GM18951 (cell line): ENCODE measurements around the gene NF1.
"Not testable (repeated sequence)": the region's sequence is repeated elsewhere in the genome, so short reads cannot be mapped to it uniquely, and the experiment has no call there.

ENCODE experiments used
- POLR2A ChIP-seq: IDR thresholded peaks from 4 replicates; pipeline ENCODE4 v1.6.1; 2011; ENCODE audit warnings: mild to moderate bottlenecking; ENCODE audit not compliant: insufficient read length, insufficient read depth; ENCODE audit errors: extremely low read depth
- in situ Hi-C: fragments of 300-500 bp; cut with MboI; formaldehyde crosslinking; loops from one replicate; pipeline ENCODE4 v1.12.0; 2022; ENCODE audit warnings: low sequenced_read_pairs, mixed read lengths, inconsistent platforms; ENCODE audit not compliant: unreplicated experiment

The NF1 gene

GRCh38 chr17:31093866-31094599, 744 bp upstream of the NF1 start:
- in situ Hi-C loops: no loop called here
- TF ChIP-seq POLR2A: no peak

GRCh38 chr17:31095236-31096105, 694 bp downstream of the NF1 start:
- TF ChIP-seq POLR2A: no peak
- in situ Hi-C loops: no loop called here

GRCh38 chr17:31096106-31096436, 1.3 kb downstream of the NF1 start:
- in situ Hi-C loops: no loop called here
- TF ChIP-seq POLR2A: no peak

DNA sequence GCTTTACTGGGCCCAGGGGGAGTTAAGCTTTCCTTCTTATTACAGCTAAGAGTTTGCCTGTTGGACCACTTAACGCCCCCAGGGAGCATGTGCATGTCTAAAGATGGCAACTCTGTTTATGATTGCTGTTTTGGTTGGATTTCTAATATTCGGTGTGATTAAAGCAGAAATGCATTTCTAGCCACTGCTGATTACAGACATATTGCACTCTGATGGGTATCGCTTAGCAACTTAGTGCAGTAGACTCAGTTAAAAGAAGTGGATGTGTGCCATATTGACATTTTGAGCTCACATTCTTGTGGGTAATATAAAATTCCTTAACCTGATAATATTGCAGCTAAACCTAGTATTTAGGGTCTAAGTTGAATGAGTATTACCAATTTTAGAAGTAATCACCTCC, 4.2 kb downstream of the NF1 start:
- TF ChIP-seq POLR2A: no peak
- in situ Hi-C loops: no loop called here

DNA sequence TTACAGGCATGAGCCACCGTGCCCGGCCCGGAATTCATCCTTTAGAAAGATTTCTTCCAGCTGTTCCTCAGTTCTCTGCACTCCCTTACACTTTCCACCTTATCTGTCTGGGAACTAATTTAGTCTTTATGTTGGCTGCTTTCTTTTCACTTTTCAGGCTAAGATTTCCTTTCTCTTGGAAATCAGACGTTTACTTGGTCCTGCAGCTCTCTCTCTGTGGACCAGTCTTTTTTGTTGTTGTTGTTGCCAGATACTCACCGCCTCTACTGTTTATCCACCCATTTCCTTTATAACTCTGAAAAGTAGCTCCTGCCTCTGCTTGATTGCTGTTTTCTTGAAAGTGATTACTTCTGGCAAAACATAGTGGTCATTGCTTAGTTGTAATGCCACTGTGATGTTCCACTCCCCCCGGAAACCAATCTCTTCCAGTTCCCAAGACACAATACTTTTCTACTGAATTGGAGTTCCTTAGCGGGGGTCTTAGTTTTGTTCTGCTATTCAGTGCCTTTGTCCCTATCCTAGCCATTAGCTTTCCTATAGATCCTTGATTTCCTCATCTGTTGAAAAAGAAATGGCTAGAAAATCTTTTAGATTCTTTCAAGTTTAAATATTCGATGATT, 6.2 kb downstream of the NF1 start:
- in situ Hi-C loops: no loop called here
- TF ChIP-seq POLR2A: no peak

GRCh38 chr17:31101943-31102342, 7.2 kb downstream of the NF1 start:
- TF ChIP-seq POLR2A: no peak
- in situ Hi-C loops: no loop called here

- no peak for TF ChIP-seq POLR2A
- in situ Hi-C loops: no loop called here
Observed at GRCh38 chr17:31105991-31106390, 11.2 kb downstream of the NF1 start.

DNA sequence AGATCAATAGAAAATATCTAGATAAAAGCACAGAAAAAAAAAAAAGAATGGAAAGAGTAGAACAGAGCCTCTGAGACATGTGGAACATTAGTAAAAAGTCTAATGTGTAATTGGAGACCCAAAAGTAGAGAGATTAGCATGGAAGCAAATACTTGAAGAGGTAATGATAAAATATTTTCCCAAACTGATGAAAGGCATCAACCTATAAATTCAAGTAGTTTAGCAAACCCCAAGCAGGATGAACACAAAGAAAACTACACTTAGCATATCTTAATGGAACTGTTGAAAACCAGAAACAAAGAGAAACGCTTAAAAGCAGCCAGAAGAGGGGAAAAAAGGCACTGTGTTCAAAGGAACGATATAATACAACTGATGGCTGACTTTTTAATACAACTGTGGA, 16.4 kb downstream of the NF1 start:
- in situ Hi-C loops: no loop called here

GRCh38 chr17:31112001-31112661, 17.4 kb downstream of the NF1 start:
- in situ Hi-C loops: no loop called here
- no peak for TF ChIP-seq POLR2A

More for the DNA sequence above, 16.4 kb downstream of the NF1 start:
- TF ChIP-seq POLR2A: no peak

DNA sequence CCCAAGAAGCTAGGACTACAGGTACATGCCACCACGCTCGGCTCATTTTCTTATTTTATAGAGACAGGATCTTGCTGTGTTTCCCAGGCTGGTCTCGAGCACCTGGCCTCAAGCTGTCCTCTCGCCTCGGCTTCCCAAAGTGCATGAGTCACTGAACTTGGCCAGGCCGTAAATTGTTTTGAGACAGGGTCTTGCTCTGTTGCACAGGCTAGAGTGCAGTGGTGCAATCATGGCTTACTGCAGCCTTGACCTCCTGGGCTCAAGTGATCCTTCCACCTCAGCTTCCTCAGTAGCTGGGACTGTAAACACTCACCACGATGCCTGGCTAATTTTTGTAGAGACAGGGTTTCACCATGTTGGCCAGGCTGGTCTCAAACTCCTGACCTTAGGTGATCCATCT, 18.6 kb downstream of the NF1 start:
- in situ Hi-C loops: not testable (repeated sequence)

GRCh38 chr17:31113939-31114338, 19.2 kb downstream of the NF1 start:
- in situ Hi-C loops: no loop called here

DNA sequence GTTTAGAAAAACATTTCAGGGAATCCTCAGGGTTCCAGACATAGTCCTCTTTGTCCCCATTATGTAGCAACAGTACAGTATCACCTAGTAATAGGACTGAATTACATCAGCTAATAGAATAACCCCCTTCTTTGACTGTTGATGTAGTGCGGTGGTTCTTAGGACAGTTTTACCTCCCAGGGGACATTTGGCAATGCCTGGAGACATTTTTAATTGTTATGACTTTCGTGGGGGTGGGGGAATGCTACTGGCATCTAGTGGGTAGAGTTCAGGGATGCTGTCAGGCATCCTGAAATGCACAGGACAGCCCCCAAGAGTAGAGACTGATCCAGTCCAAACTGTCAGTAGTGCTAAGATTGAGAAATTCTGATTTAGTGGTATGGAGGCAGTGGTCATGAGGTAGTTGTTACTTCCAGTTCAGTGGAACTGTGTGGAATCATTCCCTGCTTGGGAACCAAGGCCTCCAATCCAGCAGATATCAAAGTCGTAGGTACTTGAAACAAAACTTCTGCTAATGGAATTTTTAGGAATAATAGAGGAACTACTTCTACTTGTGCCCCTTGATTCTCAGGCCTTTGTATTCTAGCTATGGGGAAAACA, 20.3 kb downstream of the NF1 start:
- TF ChIP-seq POLR2A: no peak
- in situ Hi-C loops: no loop called here

More at GRCh38 chr17:31113939-31114338, 19.2 kb downstream of the NF1 start:
- TF ChIP-seq POLR2A: no peak

GRCh38 chr17:31116167-31116566, 21.4 kb downstream of the NF1 start:
- no peak for TF ChIP-seq POLR2A
- in situ Hi-C loops: no loop called here
